Measurements from ENCODE around the gene ERCC1.

GRCh38 chr19:45403272-45403671 lies 20.4 kb downstream of the ERCC1 start:
- TF ChIP-seq ARNT (IDR thresholded peaks at IDR 0.05) (no peak), ZFP37 (CRISPR knock-in tag; IDR thresholded peaks at IDR 0.05; ENCODE audit: borderline replicate concordance) (no peak), ELK4 (CRISPR knock-in tag; IDR thresholded peaks at IDR 0.05; ENCODE audit: borderline replicate concordance) (no peak), CTCF (CRISPR knock-in tag; IDR thresholded peaks at IDR 0.05) (no peak), KLF12 (CRISPR knock-in tag; IDR thresholded peaks at IDR 0.05; ENCODE audit: borderline replicate concordance) (no peak), ZNF687 (CRISPR knock-in tag; IDR thresholded peaks at IDR 0.05) (no peak), ZNF512 (CRISPR knock-in tag; IDR thresholded peaks at IDR 0.05) (no peak), PRDM4 (CRISPR knock-in tag; IDR thresholded peaks at IDR 0.05; ENCODE audit: borderline replicate concordance) (no peak), CHD2 (IDR thresholded peaks at IDR 0.05; ENCODE audit: low read depth, low read length) (no peak), STAT6 (CRISPR knock-in tag; IDR thresholded peaks at IDR 0.05; ENCODE audit: borderline replicate concordance) (no peak), USF2 (IDR thresholded peaks at IDR 0.05; ENCODE audit: low read depth, low read length) (no peak), USF2 (CRISPR knock-in tag; IDR thresholded peaks at IDR 0.05; ENCODE audit: borderline replicate concordance) (no peak)
